ENCODE data around the gene C21orf58.
A peak's percentile ranks its signal among the peaks of the same experiment; 100 is the strongest.
"Not testable (repeated sequence)": the region's sequence is repeated elsewhere in the genome, so short reads cannot be mapped to it uniquely, and the experiment has no call there.

C21orf58 gene

DNA sequence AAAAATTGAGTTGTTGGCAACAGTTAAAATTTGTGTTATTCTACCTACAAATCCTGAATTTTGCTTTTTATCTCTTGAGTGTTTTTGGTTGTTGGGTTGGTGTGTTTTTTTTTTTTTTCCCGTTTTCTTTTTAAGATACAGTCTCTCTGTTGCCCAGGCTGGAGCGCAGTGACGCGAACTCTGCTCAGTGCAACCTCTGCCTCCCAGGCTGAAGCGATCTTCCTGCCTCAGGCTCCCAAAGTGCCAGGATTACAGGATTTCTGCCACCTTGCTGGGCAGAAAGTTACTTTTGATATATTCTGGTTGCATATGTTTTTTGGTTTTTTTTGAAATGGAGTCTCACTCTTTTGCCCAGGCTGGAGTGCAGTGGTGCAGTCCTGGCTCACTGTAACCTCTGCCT is 4.5 kb upstream of the C21orf58 start:
- DNase-seq (ENCODE audit: low read depth) = no peak
- no peak overlapping the region for H3K4me3 ChIP-seq (ENCODE audit: low read depth, low read length)

DNA sequence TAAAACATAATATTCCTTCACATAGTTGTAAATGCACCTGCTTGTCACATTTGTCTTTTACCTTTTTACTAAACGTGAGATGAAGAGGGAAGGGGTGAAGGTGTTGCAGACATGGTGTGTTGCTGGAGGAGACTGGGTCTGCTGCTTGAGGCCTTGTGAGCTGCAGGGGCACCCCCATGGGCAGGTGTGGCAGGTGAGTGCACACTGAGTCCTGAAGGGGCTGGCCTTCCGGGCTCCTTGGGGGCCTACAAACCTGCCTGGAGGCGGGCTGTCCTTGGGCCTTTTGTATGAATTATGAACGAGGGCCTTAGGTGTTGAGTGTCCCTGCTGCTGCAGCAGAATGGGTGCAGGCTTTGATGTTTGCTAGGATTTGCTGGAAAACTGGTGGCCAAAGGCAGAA is 4.0 kb upstream of the C21orf58 start:
- DNase-seq (ENCODE audit: low read depth) = no peak
- no peak overlapping the region for H3K4me3 ChIP-seq (ENCODE audit: low read depth, low read length)

DNA sequence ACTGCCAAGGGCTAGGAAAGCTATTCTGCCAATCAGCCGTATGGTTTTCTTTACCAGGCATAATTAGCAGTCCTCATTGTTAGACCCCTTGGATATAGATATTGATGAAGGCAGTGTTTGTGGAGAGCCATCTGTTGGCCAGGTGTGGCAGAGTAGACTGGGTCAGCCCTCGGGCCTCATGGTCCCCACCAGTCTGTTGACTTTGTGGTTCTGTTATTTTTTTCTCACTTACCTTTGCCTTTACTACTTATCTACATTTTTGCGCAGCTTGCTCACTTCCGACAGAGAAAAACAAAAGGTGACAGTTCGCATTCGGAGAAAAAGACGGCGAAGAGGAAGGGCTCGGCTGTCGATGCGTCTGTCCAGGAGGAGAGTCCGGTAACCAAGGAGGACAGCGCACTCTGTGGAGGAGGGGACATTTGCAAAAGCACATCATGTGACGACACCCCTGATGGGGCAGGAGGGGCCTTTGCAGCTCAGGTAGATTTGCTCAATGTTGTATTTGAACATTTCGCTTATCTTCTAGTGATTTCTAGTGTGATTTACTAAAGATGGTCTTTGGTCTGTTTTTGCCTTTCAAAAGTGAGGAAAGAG is 2.5 kb upstream of the C21orf58 start:
- DNase-seq (ENCODE audit: low read depth) = no peak
- H3K4me3 ChIP-seq (ENCODE audit: low read depth, low read length) = no peak overlapping the region

DNA sequence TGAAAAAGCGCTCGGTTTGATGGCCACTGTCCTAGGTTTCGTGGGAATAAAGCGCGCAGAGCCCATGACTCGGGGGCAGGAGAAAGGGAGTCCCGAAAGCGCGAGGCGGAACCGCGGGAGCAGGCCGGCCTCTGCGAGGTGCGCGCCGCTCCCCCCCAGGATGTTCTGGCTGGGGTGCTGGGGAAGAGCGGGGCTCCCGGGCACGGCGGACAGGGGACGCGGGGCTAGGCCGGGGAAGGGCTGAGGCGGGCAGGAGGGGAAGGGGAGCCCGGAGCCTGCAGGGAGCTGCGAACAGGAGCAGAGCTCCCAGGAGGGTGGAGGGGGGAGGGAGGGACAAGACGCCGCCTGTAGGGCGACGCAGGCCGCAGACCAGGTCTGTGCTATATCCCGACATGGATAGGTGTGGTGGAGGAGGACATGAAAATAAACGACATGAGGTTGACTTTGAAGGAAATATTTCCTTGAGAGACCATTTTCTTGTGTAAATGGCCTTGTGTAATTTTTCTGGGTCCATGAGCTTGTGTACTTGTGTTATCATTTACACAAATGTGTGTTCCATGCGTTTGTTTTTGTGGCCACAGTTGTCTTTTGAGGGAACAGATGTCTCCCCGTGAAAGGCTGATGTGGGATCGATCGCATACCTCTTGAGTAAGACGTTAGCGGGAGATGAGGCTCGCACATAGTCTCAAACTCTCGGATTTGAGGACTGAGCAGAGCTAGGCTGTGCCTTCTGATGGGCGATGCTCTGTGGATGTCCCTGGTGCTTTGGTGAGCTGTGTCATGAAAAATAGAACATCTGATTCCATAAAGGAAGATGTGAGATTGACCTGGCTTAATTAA is 1.6 kb upstream of the C21orf58 start:
- H3K4me3 ChIP-seq (ENCODE audit: low read depth, low read length) = peak overlapping the region; percentile 96
- no peak for DNase-seq (ENCODE audit: low read depth)

DNA sequence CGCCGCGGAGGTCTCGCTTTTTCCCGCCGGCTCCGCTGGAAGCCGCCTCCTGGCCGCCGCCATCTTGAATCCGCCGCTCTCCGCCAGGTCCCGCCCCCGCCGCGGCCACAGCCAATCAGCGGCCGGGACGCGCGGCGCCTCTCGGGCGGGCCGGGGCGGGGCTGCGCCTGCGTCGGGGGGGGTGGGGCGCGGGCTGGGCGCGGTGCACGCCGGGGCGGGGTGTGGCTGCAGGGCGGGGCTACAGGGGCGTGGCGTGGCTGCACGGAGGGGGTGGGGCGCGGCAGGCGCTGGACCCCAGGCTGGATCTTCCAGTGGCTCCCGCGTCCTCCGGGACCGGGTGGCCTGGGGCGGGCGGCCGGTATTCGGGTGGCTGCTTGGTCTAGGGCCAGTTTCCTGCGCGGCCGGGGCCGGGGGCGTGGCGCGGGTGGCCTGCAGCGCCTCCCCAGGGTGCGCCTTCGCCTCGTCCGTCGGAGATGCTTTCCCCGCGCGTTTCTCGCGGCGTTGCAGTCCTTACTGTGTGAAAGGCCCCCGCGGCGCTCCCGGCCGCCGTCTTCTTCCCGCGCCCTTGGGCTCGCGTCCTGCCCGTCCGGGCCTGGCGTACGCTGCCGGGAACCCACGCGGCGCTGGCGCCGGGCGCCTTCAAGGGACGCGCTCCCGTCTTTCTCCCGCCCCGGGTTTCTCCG is 861 bp upstream of the C21orf58 start:
- no peak for DNase-seq (ENCODE audit: low read depth)
- peak overlapping the region; percentile 96 for H3K4me3 ChIP-seq (ENCODE audit: low read depth, low read length)

DNA sequence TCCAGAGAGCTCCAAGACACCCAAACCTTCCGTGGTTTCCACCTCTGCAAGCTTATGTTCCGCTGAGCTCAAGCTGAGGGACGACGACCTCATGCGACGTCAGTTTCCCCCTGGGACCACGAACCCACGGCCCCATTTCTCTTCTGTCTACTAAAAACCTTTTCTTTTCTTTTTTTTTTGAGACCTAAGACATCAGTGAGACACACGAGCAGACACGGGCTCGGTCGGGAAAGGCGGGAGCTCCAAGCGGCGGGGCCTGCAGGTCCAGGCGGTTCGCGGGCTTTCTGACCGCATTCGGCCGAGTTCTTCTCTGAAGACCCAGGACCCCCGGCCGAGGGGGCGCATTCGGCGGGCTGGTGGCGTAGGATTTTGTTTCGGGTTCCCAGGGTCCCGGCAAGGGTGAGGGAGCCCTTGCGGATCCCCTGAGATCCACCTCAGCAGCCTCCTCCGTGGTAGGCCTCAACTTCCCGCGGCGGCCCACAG is 402 bp downstream of the C21orf58 start:
- H3K4me3 ChIP-seq (ENCODE audit: low read depth, low read length) = peak overlapping the region; percentile 96
- no peak for DNase-seq (ENCODE audit: low read depth)

DNA sequence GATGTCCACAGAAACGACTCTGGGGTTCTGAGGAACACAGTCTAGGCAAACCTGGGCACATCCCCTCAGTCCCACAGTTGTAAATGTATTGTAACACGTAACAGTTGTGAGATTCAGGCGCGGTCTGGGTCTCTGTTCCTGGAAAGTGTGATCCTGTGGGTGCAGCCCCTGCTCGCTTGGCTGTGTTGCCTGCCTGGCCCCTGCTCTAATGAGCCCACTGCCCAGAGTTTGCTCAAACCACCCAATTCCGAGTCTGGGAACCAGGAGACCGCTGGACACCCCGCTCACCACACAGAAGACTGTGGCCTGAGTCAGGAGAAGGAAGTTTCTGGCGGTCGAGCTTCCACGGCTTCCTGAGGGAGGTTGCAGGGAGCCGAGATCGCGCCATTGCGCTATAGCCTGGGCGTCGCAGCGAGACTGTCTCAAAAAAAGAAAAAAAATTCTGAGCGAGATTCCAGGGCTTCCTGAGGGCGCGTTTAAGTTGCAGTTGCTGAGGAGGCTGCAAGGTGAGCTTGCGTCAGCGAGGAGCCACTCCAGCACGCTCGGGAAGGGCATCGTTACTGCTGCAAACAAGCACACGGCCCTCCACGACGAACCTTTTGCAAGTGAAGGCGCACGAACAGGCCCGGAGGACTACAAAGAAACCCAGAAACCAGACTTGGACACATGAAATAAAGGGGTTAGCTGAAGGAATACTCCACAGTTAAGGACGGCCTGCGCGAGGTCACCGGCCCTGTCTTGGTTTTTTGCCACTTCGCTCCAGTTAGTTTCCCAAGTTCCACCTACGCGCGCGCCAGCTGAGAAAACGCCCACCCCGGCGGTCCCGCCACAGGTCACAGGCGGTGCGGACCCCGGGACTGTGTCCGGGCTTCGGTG is 1.1 kb downstream of the C21orf58 start:
- DNase-seq (ENCODE audit: low read depth) = no peak
- H3K4me3 ChIP-seq (ENCODE audit: low read depth, low read length) = peak overlapping the region; percentile 96

DNA sequence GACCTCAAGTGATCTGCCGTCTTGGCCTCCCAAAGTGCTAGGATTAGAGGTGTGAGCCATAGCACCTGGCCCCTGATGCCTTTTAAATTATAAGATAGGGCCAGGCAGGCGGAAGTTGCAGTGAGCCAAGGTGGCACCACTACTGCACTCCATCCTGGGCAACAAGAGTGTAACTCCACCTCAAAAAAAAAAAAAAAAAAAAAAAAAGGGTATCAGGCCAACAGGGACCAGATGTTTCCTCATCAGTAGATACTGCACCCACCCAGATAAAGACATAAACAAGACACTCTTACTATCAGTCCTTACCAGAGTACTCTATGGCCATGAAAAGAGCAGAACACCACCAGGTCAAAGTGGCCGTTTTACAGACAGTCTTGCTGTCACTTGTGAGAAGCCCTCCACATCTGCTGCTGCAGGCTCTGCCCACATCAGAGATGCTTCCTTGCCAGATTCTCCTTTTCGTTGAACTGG is 3.3 kb downstream of the C21orf58 start:
- no peak overlapping the region for H3K4me3 ChIP-seq (ENCODE audit: low read depth, low read length)
- DNase-seq (ENCODE audit: low read depth) = no peak

DNA sequence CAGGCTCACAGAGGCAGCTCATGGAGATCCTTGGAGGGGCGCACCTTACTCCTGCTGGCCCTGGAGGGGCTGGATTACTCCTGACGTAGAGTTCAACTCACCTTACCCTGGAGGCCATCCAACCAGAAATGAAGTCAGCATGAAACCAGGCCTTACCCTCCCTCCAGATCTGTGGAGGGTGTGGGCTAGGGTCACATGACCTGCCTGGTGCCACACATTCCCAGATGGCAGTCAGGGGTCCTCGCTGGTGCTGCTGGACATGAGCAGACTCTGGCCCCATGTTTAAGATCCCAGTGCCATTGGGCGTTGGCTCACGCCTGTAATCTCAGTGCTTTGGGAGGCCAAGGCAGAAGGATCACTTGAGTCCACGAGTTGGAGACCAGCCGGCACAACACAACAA is 4.5 kb downstream of the C21orf58 start:
- H3K4me3 ChIP-seq (ENCODE audit: low read depth, low read length) = no peak overlapping the region
- DNase-seq (ENCODE audit: low read depth) = no peak

DNA sequence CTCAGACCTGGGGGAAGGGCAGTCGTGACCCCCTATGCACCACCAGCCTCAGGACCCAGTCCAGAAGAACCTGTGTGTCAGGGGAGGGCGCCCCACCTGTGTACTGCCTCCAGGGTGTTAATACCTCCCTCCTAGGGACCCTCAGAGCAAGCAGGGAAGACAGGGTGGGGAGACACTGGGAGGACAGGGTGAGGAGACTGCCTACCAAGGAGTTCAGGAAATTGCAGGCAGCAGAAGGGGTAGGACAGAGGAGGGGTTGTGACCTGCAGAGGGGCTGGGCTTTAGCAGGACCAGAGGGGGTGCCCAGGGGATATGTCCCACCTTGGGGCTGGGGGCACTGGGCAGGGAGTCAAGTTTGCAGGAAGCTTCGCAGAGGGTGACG is 5.2 kb downstream of the C21orf58 start:
- H3K4me3 ChIP-seq (ENCODE audit: low read depth, low read length) = no peak overlapping the region
- no peak for DNase-seq (ENCODE audit: low read depth)

DNA sequence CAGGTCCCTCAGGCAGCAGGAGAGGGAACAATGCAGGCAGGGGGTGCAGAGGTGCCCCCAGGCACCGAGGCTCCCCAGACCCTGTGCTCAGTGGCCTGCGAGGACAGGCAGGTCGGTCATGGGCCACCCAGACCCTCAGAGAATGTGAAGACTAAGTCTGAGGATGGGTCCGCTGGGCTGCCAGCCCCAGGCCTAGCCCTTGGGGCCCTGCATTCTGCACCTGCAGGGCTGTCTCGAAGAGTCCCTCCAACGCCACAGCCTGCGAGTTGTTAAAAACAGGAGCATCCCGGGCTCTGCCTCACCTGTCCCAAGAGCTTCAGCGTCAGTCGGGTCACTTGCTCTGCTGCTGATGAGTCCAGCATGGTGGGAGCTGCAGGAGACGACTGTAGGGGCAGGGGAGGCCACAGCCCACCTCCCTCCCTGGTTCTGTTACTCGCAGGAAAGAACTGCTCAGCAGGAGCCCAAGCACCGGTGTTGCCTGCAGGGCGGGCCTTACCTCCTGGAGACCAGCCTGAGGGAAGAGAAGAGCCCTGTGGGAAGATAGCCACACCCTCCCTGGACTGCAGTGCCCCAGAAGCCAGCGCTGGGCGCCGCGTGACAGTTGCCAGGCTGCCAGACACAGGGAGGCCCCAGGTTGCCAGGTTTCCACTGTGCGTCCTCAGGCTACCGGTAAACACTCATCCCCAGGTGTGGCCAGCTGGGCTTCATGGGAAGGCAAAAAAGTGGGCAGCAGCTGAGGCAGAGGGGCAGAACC is 5.8 kb downstream of the C21orf58 start:
- no peak for DNase-seq (ENCODE audit: low read depth)
- no peak overlapping the region for H3K4me3 ChIP-seq (ENCODE audit: low read depth, low read length)

DNA sequence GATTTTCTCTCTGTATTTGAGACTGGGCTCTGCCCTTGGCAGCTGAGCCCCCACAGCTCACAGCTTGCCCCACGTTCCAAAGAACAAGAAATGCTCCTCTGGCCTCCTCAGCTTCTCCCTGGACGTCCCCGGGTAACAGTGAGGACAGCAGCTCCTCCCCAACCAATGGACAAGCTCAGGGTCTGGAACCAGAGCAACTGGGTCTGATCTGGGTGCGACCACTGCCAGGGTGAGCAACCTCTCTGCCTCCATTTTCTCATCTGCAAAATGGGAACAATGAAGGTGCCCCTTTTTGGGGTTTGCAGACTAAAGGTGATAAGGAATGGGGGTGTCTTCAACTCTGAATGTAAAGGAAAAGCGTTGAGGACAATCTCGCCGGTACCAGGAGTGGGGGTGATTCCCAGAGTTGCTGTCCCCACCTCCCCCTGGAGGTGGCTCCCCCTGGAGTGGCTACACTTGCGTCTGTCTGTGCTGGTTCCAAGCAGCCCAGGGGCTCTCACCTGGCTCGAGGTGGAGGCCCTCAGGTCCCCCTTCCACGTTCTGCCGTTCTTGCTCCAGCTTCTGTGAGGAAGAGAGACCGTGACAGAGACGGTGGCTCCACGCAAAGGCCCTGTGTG is 6.9 kb downstream of the C21orf58 start:
- no peak for DNase-seq (ENCODE audit: low read depth)
- H3K4me3 ChIP-seq (ENCODE audit: low read depth, low read length) = no peak overlapping the region

DNA sequence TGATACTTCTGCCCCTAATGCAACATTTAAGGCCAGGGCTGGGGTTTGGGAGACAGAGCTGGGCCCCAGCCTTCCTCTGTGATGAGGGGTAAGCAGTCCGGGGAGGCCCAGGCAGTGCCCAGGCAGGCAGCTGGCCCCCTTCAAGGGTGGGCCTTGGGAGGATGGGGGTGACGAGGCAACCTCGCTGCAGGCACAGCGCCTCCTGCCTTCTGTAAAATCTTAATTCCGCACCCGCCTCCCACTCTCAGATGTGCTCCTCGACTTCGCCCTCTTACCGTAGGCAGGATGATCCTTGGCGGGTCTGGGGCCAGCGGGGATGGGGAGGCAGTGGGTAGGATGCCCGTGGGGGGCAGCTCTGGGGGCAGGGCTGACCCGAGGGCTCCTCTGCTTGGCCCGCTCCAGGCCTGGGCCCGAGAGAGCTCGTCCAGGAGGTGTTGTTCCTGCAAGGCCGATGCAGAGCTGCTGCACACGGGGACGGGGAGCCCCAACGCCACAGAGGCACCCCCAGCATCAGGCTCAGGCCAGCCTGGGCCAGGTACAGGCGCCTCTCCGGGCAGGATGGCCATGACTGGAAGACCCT is 9.1 kb downstream of the C21orf58 start:
- no peak for DNase-seq (ENCODE audit: low read depth)
- H3K4me3 ChIP-seq (ENCODE audit: low read depth, low read length) = no peak overlapping the region

DNA sequence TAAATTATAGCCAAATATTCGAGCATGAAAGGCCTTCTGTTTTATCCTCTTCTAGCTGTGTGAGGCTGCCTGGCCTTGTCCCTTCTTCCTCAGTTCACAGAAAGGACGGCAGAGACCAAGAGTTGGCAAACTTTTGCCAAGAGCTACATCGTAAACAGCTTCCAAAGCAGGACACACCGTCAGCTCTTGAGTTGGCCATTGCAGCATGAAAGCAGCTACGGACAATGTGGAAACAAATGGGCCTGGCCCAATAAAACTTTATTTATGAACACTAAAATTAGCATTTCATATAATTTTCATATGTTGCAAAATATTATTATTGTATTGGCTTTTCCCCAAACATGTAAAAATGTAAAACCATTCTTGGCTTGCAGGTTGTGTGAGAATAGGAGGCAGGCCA is 10.7 kb downstream of the C21orf58 start:
- no peak overlapping the region for H3K4me3 ChIP-seq (ENCODE audit: low read depth, low read length)
- DNase-seq (ENCODE audit: low read depth) = no peak

DNA sequence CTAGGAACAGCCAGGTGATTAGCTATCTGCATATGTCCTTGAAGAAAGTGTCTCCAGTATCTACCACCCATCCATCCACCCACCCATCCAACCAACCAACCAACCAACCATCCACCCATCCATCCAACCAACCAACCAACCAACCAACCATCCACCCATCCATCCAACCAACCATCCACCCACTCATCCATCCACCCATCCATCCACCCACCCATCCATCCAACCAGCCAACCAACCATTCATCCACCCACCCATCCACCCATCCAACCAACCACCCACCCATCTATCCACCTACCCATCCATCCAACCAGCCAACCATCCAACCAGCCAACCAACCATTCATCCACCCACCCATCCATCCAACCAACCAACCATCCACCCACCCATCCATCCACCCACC is 12.1 kb downstream of the C21orf58 start:
- no peak for DNase-seq (ENCODE audit: low read depth)
- H3K4me3 ChIP-seq (ENCODE audit: low read depth, low read length) = no peak overlapping the region

DNA sequence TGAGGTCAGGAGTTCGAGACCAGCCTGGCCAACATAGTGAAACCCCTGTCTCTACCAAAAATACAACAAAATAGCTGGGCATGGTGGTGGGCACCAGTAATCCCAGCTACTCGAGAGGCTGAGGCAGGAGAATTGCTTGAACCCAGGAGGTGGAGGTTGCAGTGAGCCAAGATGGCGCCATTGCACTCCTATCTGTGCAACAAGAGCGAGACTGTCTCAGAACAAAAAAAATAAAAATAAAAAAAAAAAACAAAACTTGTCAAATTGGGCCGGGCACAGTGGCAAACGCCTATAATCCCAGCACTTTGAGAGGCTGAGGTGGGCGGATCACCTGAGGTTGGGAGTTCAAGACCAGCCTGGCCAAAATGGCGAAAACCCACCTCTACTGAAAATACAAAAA is 13.4 kb downstream of the C21orf58 start:
- H3K4me3 ChIP-seq (ENCODE audit: low read depth, low read length); DNase-seq (ENCODE audit: low read depth): not testable (repeated sequence)

DNA sequence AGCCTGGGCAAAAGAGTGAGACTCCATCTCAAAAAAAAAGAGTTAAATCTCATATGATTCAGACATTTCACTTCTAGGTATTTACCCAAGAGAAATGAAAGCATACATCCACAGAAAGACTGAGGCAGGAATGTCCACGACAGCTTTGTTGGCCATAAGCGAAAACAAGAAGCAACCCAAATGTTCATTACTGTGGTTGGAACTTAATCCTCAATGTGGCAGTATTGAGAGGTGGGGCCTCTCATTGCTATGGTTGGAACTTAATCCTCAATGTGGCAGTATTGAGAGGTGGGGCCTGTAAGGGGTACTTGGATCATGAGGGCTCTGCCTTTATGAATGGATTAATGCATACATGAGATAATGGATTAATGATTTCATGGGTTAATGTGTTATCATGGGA is 15.2 kb downstream of the C21orf58 start:
- DNase-seq (ENCODE audit: low read depth) = no peak
- H3K4me3 ChIP-seq (ENCODE audit: low read depth, low read length) = no peak overlapping the region

DNA sequence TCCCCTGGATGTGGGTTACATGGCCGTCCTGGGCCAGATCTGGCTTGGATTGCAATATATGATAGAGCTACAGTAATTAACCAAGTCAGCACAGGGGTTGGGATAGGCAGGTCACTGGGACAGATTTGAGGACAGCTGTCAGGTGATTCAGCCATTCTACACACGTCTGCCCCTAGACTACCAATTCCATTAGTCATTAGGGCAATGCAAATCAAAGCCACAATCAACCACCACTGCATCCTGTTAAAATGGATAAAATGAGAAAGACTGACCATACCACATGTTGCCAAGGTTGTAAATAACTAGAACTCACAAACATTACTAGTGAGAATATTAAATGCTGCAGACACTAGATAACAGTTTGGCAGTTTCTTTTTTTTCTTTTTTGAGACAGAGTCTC is 16.0 kb downstream of the C21orf58 start:
- no peak for DNase-seq (ENCODE audit: low read depth)
- no peak overlapping the region for H3K4me3 ChIP-seq (ENCODE audit: low read depth, low read length)
